HUES64 (cell line): ENCODE measurements around the gene CDK4. TPM values are rescaled to one million over a fixed set of nuclear protein-coding genes. Genes with fewer than 3 reads are reported as not detected.
A peak's percentile ranks its signal among the peaks of the same experiment; 100 is the strongest.

Source experiments
- H3K27ac ChIP-seq: 2 replicates; pipeline ENCODE4 v1.7.0; 2013; ENCODE audit warnings: low read depth, low read length, inconsistent platforms
- H3K27me3 ChIP-seq: 2 replicates; pipeline ENCODE4 v1.6.1; 2013; ENCODE audit warnings: mild to moderate bottlenecking, low read length; ENCODE audit not compliant: insufficient read depth
- H3K36me3 ChIP-seq: 2 replicates; pipeline ENCODE4 v1.6.1; 2013; ENCODE audit warnings: mild to moderate bottlenecking, low read length; ENCODE audit not compliant: insufficient read depth
- H3K4me1 ChIP-seq: 2 replicates; pipeline ENCODE4 v1.6.1; 2013; ENCODE audit warnings: mild to moderate bottlenecking, low read length, moderate library complexity; ENCODE audit not compliant: insufficient read depth
- H3K4me3 ChIP-seq: 2 replicates; pipeline ENCODE4 v1.5.1; 2013; ENCODE audit warnings: mild to moderate bottlenecking, low read length, moderate library complexity
- H3K9ac ChIP-seq: 2 replicates; pipeline ENCODE4 v1.6.1; 2013; ENCODE audit warnings: mild to moderate bottlenecking, low read depth, low read length
- H3K9me3 ChIP-seq: 2 replicates; pipeline ENCODE4 v1.6.1; 2013; ENCODE audit warnings: low read depth, low read length; ENCODE audit not compliant: insufficient read depth
- WGBS: fragments of 150-250, 120-280 bp; methylation state at CpG from one replicate; pipeline ENCODE4 v1.1.7; 2013; ENCODE audit warnings: missing lambda C conversion rate; 5-methylcytosine and 5-hydroxymethylcytosine counted together
- polyA plus RNA-seq, 2 experiments: library from polyadenylated mRNA; stranded (reverse); fragments of 50-300 nt; gene quantifications; one replicate each; pipeline ENCODE4 v1.2.3, GENCODE V29; 2013

CDK4 gene
- polyA plus RNA-seq (2013, experiment 1 of 2): 171 TPM
- 146 TPM for polyA plus RNA-seq (2013, experiment 2 of 2)

DNA sequence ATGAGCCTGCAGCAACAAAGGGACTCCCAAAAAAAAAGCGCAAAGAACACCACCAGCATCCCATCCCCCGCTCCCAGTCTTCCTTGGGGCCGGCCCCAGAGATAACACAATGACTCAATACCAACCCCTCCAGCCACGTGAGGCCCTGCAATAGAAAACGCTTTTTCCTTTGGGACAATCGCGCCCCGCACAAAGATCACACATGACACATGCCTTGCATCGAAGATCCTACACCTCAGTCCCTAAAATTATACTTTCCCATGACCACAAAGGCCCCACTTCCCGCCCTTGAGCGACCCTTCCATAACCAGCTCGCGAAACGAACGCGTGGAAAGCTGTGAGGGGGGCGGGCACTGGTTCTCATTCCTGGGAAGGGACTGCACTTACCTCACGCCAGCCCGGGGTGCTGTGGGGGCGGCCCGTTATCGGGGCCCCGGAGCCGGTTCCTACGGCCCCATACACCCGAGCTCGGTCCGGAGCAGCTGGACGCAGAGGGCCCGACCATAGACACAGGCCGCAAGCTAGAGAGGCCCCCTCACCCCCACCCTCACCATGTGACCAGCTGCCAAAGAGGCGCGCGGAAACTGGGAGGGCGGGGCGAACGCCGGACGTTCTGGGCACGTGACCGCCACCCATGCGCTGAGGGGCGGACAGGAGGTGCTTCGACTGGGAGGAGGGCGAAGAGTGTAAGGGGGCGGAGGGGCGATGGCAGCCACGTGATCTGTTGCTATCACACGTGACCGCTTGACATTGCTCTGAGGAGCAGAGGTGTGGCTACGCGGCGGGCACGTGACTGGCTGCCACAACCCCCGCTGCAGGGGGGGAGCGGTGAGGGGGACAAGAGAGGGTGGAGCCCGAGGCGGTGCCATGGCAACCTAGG is at the start of gene CDK4:
Gene CDK4 (minus strand): TSS at position 523 of the 880 bp plus-strand sequence. CDS start 593 bp downstream, outside the sequence.
- WGBS: under 1% methylated on average over 58 of the region's 58 CpGs
- Histone ChIP-seq H3K4me1 (peaks cover 18% of the 10 kb centered on the region), H3K9ac (peak within 1 kb of the TSS; percentile 94), H3K36me3 (peaks cover 36% of the 10 kb centered on the region), H3K9me3 (no peaks in the 10 kb centered on the region), H3K27me3 (peaks cover 35% of the 10 kb centered on the region), H3K27ac (peak within 1 kb of the TSS; percentile 70), H3K4me3 (peak within 1 kb of the TSS; percentile 87)

DNA sequence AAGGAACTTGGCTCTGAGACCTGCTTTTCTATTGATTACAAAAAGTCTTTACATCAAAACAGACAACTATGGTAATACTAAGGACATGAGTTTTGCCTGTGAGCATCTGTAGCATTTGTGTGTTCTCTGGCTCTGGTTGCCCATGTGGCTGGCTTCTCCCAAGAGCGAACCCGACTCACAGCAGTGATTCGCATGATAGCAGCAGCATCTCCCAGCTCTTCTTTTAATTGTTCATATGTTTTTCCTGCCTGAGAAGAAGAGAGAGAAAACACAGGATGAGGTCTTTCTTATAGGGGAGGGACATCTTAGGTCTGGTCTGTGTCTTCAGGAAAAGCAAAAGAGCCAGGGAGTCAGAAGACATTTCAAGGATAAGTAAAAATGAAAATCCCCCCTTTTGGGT is 48.9 kb upstream of the CDK4 start:
- Histone ChIP-seq H3K4me3 (no peak overlapping the region), H3K27ac (no peak overlapping the region), H3K36me3 (peaks cover 20% of the 10 kb centered on the region), H3K9me3 (no peaks in the 10 kb centered on the region), H3K27me3 (no peaks in the 10 kb centered on the region), H3K4me1 (no peaks in the 10 kb centered on the region), H3K9ac (no peak overlapping the region)
- 95% methylated on average over 3 of the region's 3 CpGs for WGBS

DNA sequence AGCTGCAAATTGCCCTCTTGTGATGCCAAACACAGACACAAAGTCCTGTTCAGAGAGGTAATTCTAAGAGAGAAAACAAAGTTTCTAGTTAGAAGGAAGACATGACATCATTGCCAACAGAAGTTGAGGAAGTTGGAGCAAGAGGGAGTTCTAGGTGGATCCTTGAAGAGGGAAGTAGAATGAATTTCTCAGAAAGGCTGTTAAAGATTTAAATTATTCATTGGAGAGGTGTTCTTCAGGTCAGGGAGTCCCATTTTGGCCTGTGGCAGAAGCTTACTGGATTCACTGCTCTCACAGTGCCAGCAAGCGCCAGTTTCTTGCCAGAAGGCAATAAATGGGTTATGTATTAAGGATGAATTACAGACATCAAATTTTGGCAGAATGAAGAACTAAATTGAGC is 45.8 kb upstream of the CDK4 start:
- Histone ChIP-seq H3K36me3 (peaks cover 44% of the 10 kb centered on the region), H3K27me3 (no peaks in the 10 kb centered on the region), H3K4me3 (no peak overlapping the region), H3K9ac (no peak overlapping the region), H3K27ac (no peak overlapping the region), H3K4me1 (no peaks in the 10 kb centered on the region), H3K9me3 (no peaks in the 10 kb centered on the region)
- 98% methylated on average over 1 of the region's 1 CpG for WGBS

DNA sequence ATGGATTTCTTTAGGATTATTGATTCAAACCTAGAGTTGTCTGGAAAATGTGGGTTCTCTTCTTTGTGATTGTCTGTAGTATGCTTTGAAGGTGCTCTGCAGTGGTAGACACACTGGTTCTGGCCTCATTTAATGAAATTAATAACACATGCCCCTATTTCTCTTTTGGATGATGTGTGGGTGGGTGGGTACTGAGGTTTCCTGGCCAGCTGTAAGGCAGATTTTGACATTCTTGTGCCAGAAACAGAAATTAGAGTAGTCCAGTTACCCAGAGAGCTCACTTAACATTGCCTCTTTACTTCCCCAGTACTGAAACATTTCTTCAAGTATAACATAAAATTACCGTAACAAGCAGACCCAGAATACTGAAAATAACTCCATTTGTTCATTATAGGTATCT is 44.9 kb upstream of the CDK4 start:
- Histone ChIP-seq H3K27me3 (no peaks in the 10 kb centered on the region), H3K9ac (no peak overlapping the region), H3K27ac (no peak overlapping the region), H3K36me3 (peaks cover 54% of the 10 kb centered on the region), H3K4me1 (no peaks in the 10 kb centered on the region), H3K4me3 (no peak overlapping the region), H3K9me3 (no peaks in the 10 kb centered on the region)
- WGBS: 100% methylated on average over 1 of the region's 1 CpG

DNA sequence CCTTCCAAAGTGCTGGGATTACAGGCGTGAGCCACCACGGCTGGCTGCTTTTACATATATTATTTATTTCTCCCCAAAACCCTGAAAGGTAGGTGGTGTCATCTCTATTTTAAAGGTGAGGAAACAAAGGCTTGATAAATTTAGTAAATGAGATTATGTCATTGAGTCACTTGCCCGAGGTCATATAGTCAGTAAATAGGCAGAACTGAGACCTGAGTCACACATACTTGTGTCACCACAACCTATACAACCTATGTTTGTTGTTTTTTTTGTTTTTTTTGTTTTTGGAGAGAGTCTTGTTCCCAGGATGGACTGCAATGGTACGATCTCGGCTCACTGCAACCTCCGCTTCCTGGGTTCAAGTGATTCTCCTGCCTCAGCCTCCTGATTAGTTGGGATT is 43.2 kb upstream of the CDK4 start:
- Histone ChIP-seq H3K27me3 (no peaks in the 10 kb centered on the region), H3K4me3 (no peak overlapping the region), H3K9me3 (no peaks in the 10 kb centered on the region), H3K27ac (no peak overlapping the region), H3K4me1 (no peaks in the 10 kb centered on the region), H3K9ac (no peak overlapping the region), H3K36me3 (peaks cover 63% of the 10 kb centered on the region)
- 97% methylated on average over 4 of the region's 6 CpGs for WGBS

DNA sequence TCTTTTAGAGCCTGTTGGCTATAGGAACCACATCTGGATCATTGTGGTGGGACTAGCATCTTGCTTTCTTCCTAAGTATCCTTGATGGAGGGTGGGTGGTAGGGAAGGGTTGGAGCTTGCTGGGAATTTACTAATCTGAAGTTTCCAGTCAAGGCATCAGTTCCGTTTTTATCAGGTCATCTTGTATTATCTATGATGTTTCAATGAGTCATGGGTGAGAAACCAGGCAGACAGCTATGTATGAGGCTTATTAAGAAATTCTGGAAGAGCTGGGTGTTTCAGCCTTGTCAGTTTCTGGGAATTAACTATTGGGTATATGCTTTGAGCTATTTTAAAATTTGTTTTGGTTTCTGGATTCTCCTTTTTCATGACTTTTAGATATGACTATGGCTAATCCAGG is 41.8 kb upstream of the CDK4 start:
- Histone ChIP-seq H3K9me3 (no peaks in the 10 kb centered on the region), H3K36me3 (peaks cover 75% of the 10 kb centered on the region), H3K27ac (no peak overlapping the region), H3K4me1 (no peaks in the 10 kb centered on the region), H3K27me3 (no peaks in the 10 kb centered on the region), H3K9ac (no peak overlapping the region), H3K4me3 (no peak overlapping the region)
- WGBS: 88% methylated on average over 1 of the region's 1 CpG

DNA sequence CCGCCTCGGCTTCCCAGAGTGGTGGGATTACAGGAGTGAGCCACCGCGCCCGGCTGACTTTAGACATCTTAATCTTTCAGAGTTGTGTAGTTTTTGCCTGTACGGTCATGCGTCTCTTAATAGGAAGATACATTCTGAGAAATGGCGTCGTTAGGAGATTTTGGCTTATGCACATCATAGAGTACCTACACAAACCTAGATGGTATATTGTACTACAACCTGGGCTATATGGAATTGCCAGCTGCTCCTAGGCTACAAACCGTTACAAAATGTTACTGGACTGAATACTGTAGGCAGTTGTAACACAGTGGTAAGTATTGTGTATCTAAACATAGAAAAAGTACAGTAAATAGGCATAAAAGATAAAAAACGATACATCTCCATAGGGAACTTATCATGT is 31.8 kb upstream of the CDK4 start:
- 97% methylated on average over 11 of the region's 11 CpGs for WGBS
- Histone ChIP-seq H3K9me3 (no peaks in the 10 kb centered on the region), H3K27me3 (no peaks in the 10 kb centered on the region), H3K4me1 (no peaks in the 10 kb centered on the region), H3K27ac (no peak overlapping the region), H3K36me3 (peaks cover 45% of the 10 kb centered on the region), H3K9ac (no peak overlapping the region), H3K4me3 (0 out of 2 replicates have a peak overlapping the region, but pooled peaks have one; percentile 21)

DNA sequence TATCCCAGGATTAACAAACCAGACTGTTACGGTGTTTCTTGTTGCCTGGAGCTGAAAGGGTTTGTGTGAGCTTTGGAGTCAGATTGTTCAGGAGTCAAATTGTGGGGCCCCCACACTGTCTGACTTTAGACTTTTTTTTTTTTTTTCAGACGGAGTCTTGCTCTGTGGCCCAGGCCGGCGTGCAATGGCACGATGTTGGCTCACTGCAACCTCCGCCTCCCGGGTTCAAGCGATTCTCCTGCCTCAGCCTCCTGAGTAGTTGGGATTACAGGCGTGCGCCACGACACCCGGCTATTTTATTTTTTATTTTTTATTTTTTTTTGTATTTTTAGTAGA is 31.3 kb upstream of the CDK4 start:
- Histone ChIP-seq H3K9me3 (no peaks in the 10 kb centered on the region), H3K4me3 (peak overlapping the region; percentile 99), H3K36me3 (peaks cover 41% of the 10 kb centered on the region), H3K4me1 (no peaks in the 10 kb centered on the region), H3K27ac (no peak overlapping the region), H3K27me3 (no peaks in the 10 kb centered on the region), H3K9ac (peak overlapping the region; percentile 94)
- WGBS: 92% methylated on average over 8 of the region's 12 CpGs

DNA sequence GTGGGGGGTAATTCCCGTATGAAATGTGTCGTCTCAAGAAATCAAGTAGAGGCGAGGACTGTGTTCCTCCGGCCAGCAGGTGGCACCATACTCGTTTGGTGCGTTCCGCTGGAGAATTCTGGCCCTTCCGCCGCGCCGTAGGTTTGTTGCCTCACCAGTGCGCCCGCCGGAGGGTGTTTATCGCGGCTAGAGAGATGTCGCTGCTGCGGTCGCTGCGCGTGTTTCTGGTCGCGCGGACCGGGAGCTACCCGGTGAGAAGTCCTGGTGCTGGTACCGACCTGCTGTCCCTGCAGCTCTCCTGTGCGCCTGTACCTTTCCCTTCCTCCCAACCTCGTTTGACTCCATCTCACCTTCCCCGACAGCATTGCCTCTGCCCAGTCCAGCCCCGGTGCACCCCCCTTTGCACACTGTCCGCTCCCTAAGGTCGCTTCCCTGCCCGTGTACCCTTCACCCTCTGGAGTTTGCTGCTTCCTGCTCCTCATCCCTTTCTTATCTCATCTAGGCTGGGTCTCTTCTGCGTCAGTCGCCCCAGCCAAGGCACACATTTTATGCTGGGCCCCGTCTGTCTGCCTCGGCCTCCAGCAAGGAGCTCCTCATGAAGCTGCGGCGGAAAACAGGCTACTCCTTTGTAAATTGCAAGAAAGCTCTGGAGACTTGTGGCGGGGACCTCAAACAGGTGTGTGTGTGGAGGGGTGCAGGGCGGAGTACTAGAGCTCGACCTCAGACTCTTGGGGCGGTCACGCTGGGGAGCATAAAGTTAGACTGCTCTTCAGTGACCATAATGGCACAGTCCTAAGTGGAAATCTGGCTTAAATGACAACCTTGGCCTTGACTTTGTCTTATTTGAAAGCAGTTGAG is 30.7 kb upstream of the CDK4 start, which contains the start of gene TSFM:
Gene TSFM (plus strand): TSS at position 180 of the 858 bp plus-strand sequence. CDS start 15 bp downstream, at position 195.
- Histone ChIP-seq H3K36me3 (peaks cover 37% of the 10 kb centered on the region), H3K27ac (peak within 1 kb of the TSS; percentile 32; the same call in 1 of the 2 replicates), H3K27me3 (no peaks in the 10 kb centered on the region), H3K4me3 (peak within 1 kb of the TSS; percentile 99), H3K9me3 (no peaks in the 10 kb centered on the region), H3K4me1 (no peaks in the 10 kb centered on the region), H3K9ac (peak within 1 kb of the TSS; percentile 94)
- 3% methylated on average over 45 of the region's 45 CpGs for WGBS

DNA sequence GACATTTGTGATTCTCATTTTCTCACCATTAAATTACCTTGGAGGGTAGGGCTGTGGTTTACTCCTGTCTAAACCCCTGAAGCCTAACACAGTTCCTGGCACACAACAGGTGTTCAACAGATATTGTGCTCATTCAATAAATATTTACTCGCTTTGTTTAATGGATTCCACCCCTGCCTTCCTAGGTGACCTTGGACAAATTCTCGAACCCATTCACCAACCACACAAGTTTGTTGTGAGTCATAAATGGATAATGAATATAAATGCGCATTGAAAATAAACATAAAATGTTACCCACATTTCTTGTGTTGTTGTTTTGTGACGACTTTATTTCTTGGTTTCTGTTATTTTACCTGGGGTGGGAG is 30.1 kb upstream of the CDK4 start:
- Histone ChIP-seq H3K27ac (no peak overlapping the region), H3K9me3 (no peaks in the 10 kb centered on the region), H3K27me3 (no peaks in the 10 kb centered on the region), H3K9ac (no peak overlapping the region), H3K4me1 (no peaks in the 10 kb centered on the region), H3K4me3 (peak overlapping the region; percentile 99), H3K36me3 (peaks cover 31% of the 10 kb centered on the region)
- WGBS: 18% methylated on average over 2 of the region's 4 CpGs

DNA sequence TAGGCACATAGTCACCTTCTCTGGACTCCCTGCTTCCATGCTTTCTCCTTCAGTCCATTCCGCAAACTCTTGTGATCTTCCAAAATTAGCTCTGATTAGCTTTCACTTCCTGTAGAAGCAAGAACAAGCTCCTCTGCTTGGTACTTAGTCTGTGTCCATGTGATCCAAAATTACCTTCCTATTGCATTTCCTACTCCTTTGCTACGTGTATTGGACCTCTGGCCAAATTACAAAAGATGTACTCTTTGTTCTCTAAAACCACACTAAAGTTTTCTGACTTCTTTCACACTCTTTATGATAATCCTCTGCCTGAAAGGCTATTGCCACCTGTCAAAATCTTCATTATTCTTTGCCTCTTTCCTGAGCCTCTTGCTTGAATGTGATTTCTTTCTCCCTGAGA is 29.7 kb upstream of the CDK4 start:
- H3K9ac ChIP-seq: no peak overlapping the region
- H3K36me3 ChIP-seq: peaks cover 27% of the 10 kb centered on the region
- H3K27ac ChIP-seq: no peak overlapping the region
- H3K4me1 ChIP-seq: no peaks in the 10 kb centered on the region
- H3K27me3 ChIP-seq: no peaks in the 10 kb centered on the region
- no peak overlapping the region for H3K4me3 ChIP-seq
- 74% methylated on average over 2 of the region's 2 CpGs for WGBS
- no peaks in the 10 kb centered on the region for H3K9me3 ChIP-seq
